ENCODE results near the gene KLHDC8B.

DNA sequence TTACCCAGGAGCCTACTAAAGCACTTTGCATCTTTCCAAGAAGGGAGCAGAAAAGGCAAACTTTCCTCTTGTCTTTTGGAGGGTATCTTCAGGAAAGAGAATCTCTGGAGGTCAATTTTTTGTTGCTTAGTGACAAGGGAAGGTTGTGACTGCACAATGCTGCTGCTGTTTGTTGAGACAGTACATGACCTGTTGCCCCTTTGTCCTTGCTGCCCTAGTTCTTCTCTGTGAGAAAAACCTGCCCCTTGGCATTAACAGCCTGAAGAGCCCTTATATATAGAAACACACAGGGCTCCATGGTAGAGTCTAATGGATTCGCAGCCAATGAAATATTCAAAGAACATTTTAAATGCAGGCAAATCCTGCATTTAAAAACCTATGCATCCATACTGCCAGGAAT is 20.3 kb downstream of the KLHDC8B start:
- TF ChIP-seq, protein P1, sequence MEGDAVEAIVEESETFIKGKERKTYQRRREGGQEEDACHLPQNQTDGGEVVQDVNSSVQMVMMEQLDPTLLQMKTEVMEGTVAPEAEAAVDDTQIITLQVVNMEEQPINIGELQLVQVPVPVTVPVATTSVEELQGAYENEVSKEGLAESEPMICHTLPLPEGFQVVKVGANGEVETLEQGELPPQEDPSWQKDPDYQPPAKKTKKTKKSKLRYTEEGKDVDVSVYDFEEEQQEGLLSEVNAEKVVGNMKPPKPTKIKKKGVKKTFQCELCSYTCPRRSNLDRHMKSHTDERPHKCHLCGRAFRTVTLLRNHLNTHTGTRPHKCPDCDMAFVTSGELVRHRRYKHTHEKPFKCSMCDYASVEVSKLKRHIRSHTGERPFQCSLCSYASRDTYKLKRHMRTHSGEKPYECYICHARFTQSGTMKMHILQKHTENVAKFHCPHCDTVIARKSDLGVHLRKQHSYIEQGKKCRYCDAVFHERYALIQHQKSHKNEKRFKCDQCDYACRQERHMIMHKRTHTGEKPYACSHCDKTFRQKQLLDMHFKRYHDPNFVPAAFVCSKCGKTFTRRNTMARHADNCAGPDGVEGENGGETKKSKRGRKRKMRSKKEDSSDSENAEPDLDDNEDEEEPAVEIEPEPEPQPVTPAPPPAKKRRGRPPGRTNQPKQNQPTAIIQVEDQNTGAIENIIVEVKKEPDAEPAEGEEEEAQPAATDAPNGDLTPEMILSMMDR (IDR thresholded peaks at IDR 0.05; ENCODE audit: low read length), result no peak
- no peak for TF ChIP-seq EZH2 (optimal IDR thresholded peaks at IDR 0.05; ENCODE audit: low read depth, low read length)

All from MM.1S (cell line).